IPS-18a (cell line): ENCODE results near the gene MFRP.

Source experiments
- H3K27ac ChIP-seq: one replicate; pipeline ENCODE4 v1.5.1; 2013; ENCODE audit warnings: low read length
- H3K27me3 ChIP-seq: one replicate; pipeline ENCODE4 v1.6.1; 2013; ENCODE audit warnings: mild to moderate bottlenecking, low read length; ENCODE audit not compliant: control insufficient read depth, insufficient read depth
- H3K36me3 ChIP-seq: one replicate; pipeline ENCODE4 v1.6.1; 2013; ENCODE audit warnings: low read depth, low read length; ENCODE audit not compliant: control insufficient read depth
- H3K4me1 ChIP-seq: one replicate; pipeline ENCODE4 v1.6.1; 2013; ENCODE audit warnings: low read depth, low read length; ENCODE audit not compliant: control insufficient read depth
- H3K4me3 ChIP-seq: one replicate; pipeline ENCODE4 v1.5.1; 2013; ENCODE audit warnings: low read length
- H3K9ac ChIP-seq: one replicate; pipeline ENCODE4 v1.6.1; 2013; ENCODE audit warnings: mild to moderate bottlenecking, low read length, moderate library complexity
- H3K9me3 ChIP-seq: one replicate; pipeline ENCODE4 v1.6.1; 2013; ENCODE audit warnings: low read depth, low read length; ENCODE audit not compliant: control insufficient read depth

Gene MFRP

GRCh38 chr11:119305556-119306372 is 40.7 kb downstream of the MFRP start:
- no peak overlapping the region for H3K27ac ChIP-seq
- no peak overlapping the region for H3K9ac ChIP-seq
- H3K36me3 ChIP-seq, result peaks cover 50% of the 10 kb centered on the region

GRCh38 chr11:119303227-119303718 is 43.2 kb downstream of the MFRP start:
- Histone ChIP-seq H3K4me3 (no peak overlapping the region), H3K4me1 (peaks cover 3% of the 10 kb centered on the region), H3K9me3 (no peaks in the 10 kb centered on the region), H3K9ac (no peak overlapping the region), H3K36me3 (peaks cover 67% of the 10 kb centered on the region), H3K27me3 (no peaks in the 10 kb centered on the region), H3K27ac (no peak overlapping the region)

More at GRCh38 chr11:119305556-119306372, 40.7 kb downstream of the MFRP start:
- no peaks in the 10 kb centered on the region for H3K9me3 ChIP-seq
- H3K4me3 ChIP-seq, result no peak overlapping the region
- peaks cover 3% of the 10 kb centered on the region for H3K4me1 ChIP-seq
- H3K27me3 ChIP-seq, result no peaks in the 10 kb centered on the region

GRCh38 chr11:119300198-119300964 is 46.1 kb downstream of the MFRP start:
- H3K27me3 ChIP-seq, result no peaks in the 10 kb centered on the region
- peaks cover 74% of the 10 kb centered on the region for H3K36me3 ChIP-seq
- no peaks in the 10 kb centered on the region for H3K9me3 ChIP-seq

GRCh38 chr11:119299416-119299815 is 47.1 kb downstream of the MFRP start:
- Histone ChIP-seq H3K4me3 (no peak overlapping the region), H3K36me3 (peaks cover 68% of the 10 kb centered on the region), H3K27ac (no peak overlapping the region), H3K27me3 (no peaks in the 10 kb centered on the region), H3K9me3 (no peaks in the 10 kb centered on the region), H3K9ac (no peak overlapping the region), H3K4me1 (no peaks in the 10 kb centered on the region)

More at GRCh38 chr11:119300198-119300964, 46.1 kb downstream of the MFRP start:
- H3K4me3 ChIP-seq, result no peak overlapping the region
- no peaks in the 10 kb centered on the region for H3K4me1 ChIP-seq
- no peak overlapping the region for H3K27ac ChIP-seq
- no peak overlapping the region for H3K9ac ChIP-seq

GRCh38 chr11:119298726-119299125 is 47.8 kb downstream of the MFRP start:
- no peak overlapping the region for H3K9ac ChIP-seq
- no peaks in the 10 kb centered on the region for H3K9me3 ChIP-seq
- no peaks in the 10 kb centered on the region for H3K27me3 ChIP-seq
- no peak overlapping the region for H3K4me3 ChIP-seq
- H3K4me1 ChIP-seq, result no peaks in the 10 kb centered on the region
- peaks cover 63% of the 10 kb centered on the region for H3K36me3 ChIP-seq
- H3K27ac ChIP-seq, result no peak overlapping the region

- H3K27ac ChIP-seq, result no peak overlapping the region
- no peaks in the 10 kb centered on the region for H3K4me1 ChIP-seq
- no peak overlapping the region for H3K4me3 ChIP-seq
- H3K36me3 ChIP-seq, result peaks cover 55% of the 10 kb centered on the region
- H3K27me3 ChIP-seq, result no peaks in the 10 kb centered on the region
- no peaks in the 10 kb centered on the region for H3K9me3 ChIP-seq
- no peak overlapping the region for H3K9ac ChIP-seq
These were observed 48.6 kb downstream of the MFRP start for GRCh38 chr11:119297938-119298337.

- H3K36me3 ChIP-seq, result peaks cover 38% of the 10 kb centered on the region
These were observed 51.3 kb downstream of the MFRP start for GRCh38 chr11:119295178-119295577.

GRCh38 chr11:119293461-119293860 is 53.0 kb downstream of the MFRP start:
- H3K36me3 ChIP-seq, result peaks cover 32% of the 10 kb centered on the region
- no peaks in the 10 kb centered on the region for H3K27me3 ChIP-seq
- H3K9ac ChIP-seq, result no peak overlapping the region
- H3K9me3 ChIP-seq, result no peaks in the 10 kb centered on the region
- no peaks in the 10 kb centered on the region for H3K4me1 ChIP-seq
- no peak overlapping the region for H3K27ac ChIP-seq
- H3K4me3 ChIP-seq, result no peak overlapping the region

More at GRCh38 chr11:119295178-119295577, 51.3 kb downstream of the MFRP start:
- Histone ChIP-seq H3K4me1 (no peaks in the 10 kb centered on the region), H3K4me3 (no peak overlapping the region), H3K9ac (no peak overlapping the region), H3K9me3 (no peaks in the 10 kb centered on the region), H3K27me3 (no peaks in the 10 kb centered on the region), H3K27ac (no peak overlapping the region)

GRCh38 chr11:119290894-119291497 is 55.5 kb downstream of the MFRP start:
- Histone ChIP-seq H3K9me3 (no peaks in the 10 kb centered on the region), H3K4me3 (no peak overlapping the region), H3K27ac (no peak overlapping the region), H3K4me1 (no peaks in the 10 kb centered on the region), H3K36me3 (peaks cover 35% of the 10 kb centered on the region), H3K9ac (no peak overlapping the region), H3K27me3 (no peaks in the 10 kb centered on the region)
